ENCODE results near the gene AXIN2.

Gene AXIN2

GRCh38 chr17:65495122-65496055 lies 66.1 kb downstream of the AXIN2 start:
- H3K79me2 ChIP-seq (ENCODE audit: insufficient read depth, low read length): no peaks in the 10 kb centered on the region
- no peaks in the 10 kb centered on the region for H4K20me1 ChIP-seq (ENCODE audit: insufficient read depth, low read length)
- H3K4me1 ChIP-seq (ENCODE audit: insufficient read depth, low read length, severe bottlenecking): no peaks in the 10 kb centered on the region
- no peak overlapping the region for H3K9ac ChIP-seq (ENCODE audit: low read length)
- no peak overlapping the region for H3K4me3 ChIP-seq (ENCODE audit: low read depth, low read length, poor library complexity, severe bottlenecking)
- no peaks in the 10 kb centered on the region for H3F3A ChIP-seq (ENCODE audit: insufficient read depth, low read length)
- TF ChIP-seq EZH2 (IDR thresholded peaks at IDR 0.05; ENCODE audit: borderline replicate concordance, low read length): no peak
- TF ChIP-seq CTCF (IDR thresholded peaks at IDR 0.05; ENCODE audit: low read length): no peak
- no peak overlapping the region for H2AFZ ChIP-seq (ENCODE audit: low read length)
- no peaks in the 10 kb centered on the region for H3K36me3 ChIP-seq (ENCODE audit: insufficient read depth, low read length)
- H3K4me2 ChIP-seq (ENCODE audit: low read length): no peak overlapping the region
- H3K9me3 ChIP-seq (ENCODE audit: low read length): no peaks in the 10 kb centered on the region
- H3K9me2 ChIP-seq (ENCODE audit: low read depth, low read length): no peaks in the 10 kb centered on the region
- H3K27ac ChIP-seq (ENCODE audit: low read depth, low read length, poor library complexity, severe bottlenecking): no peak overlapping the region
- H3K27me3 ChIP-seq (ENCODE audit: insufficient read depth, low read length): no peaks in the 10 kb centered on the region

- H3K9ac ChIP-seq (ENCODE audit: low read length): no peak overlapping the region
- H2AFZ ChIP-seq (ENCODE audit: low read length): no peak overlapping the region
- no peak overlapping the region for H3K4me3 ChIP-seq (ENCODE audit: low read depth, low read length, poor library complexity, severe bottlenecking)
- H3K27ac ChIP-seq (ENCODE audit: low read depth, low read length, poor library complexity, severe bottlenecking): no peak overlapping the region
- no peaks in the 10 kb centered on the region for H4K20me1 ChIP-seq (ENCODE audit: insufficient read depth, low read length)
- no peak overlapping the region for H3K4me2 ChIP-seq (ENCODE audit: low read length)
- no peaks in the 10 kb centered on the region for H3K9me3 ChIP-seq (ENCODE audit: low read length)
- H3K27me3 ChIP-seq (ENCODE audit: insufficient read depth, low read length): no peaks in the 10 kb centered on the region
- TF ChIP-seq EZH2 (IDR thresholded peaks at IDR 0.05; ENCODE audit: borderline replicate concordance, low read length): no peak
- no peak for TF ChIP-seq CTCF (IDR thresholded peaks at IDR 0.05; ENCODE audit: low read length)
- no peaks in the 10 kb centered on the region for H3K79me2 ChIP-seq (ENCODE audit: insufficient read depth, low read length)
- no peaks in the 10 kb centered on the region for H3K4me1 ChIP-seq (ENCODE audit: insufficient read depth, low read length, severe bottlenecking)
- no peaks in the 10 kb centered on the region for H3K9me2 ChIP-seq (ENCODE audit: low read depth, low read length)
- H3K36me3 ChIP-seq (ENCODE audit: insufficient read depth, low read length): no peaks in the 10 kb centered on the region
- no peaks in the 10 kb centered on the region for H3F3A ChIP-seq (ENCODE audit: insufficient read depth, low read length)
Measured at GRCh38 chr17:65489413-65490155, 71.9 kb downstream of the AXIN2 start.

GRCh38 chr17:65488665-65489064 lies 72.8 kb downstream of the AXIN2 start:
- H3K9me2 ChIP-seq (ENCODE audit: low read depth, low read length): no peaks in the 10 kb centered on the region
- no peak overlapping the region for H3K4me2 ChIP-seq (ENCODE audit: low read length)
- H3K9me3 ChIP-seq (ENCODE audit: low read length): no peaks in the 10 kb centered on the region
- H4K20me1 ChIP-seq (ENCODE audit: insufficient read depth, low read length): no peaks in the 10 kb centered on the region
- no peaks in the 10 kb centered on the region for H3K4me1 ChIP-seq (ENCODE audit: insufficient read depth, low read length, severe bottlenecking)
- no peaks in the 10 kb centered on the region for H3F3A ChIP-seq (ENCODE audit: insufficient read depth, low read length)
- no peaks in the 10 kb centered on the region for H3K79me2 ChIP-seq (ENCODE audit: insufficient read depth, low read length)
- no peak overlapping the region for H3K4me3 ChIP-seq (ENCODE audit: low read depth, low read length, poor library complexity, severe bottlenecking)
- H2AFZ ChIP-seq (ENCODE audit: low read length): no peak overlapping the region
- H3K27me3 ChIP-seq (ENCODE audit: insufficient read depth, low read length): no peaks in the 10 kb centered on the region
- no peak overlapping the region for H3K27ac ChIP-seq (ENCODE audit: low read depth, low read length, poor library complexity, severe bottlenecking)
- H3K9ac ChIP-seq (ENCODE audit: low read length): no peak overlapping the region
- no peaks in the 10 kb centered on the region for H3K36me3 ChIP-seq (ENCODE audit: insufficient read depth, low read length)
- no peak for TF ChIP-seq CTCF (IDR thresholded peaks at IDR 0.05; ENCODE audit: low read length)
- TF ChIP-seq EZH2 (IDR thresholded peaks at IDR 0.05; ENCODE audit: borderline replicate concordance, low read length): no peak

All from OCI-LY1 (cell line).